GM12874 (cell line): Measurements from ENCODE around the gene CKLF.

Experiments
- CTCF ChIP-seq: IDR thresholded peaks from 2 replicates; pipeline ENCODE4 v1.5.1; 2011; ENCODE audit warnings: low read depth, mild to moderate bottlenecking, control low read depth, low read length, moderate library complexity; ENCODE audit not compliant: insufficient read depth

The CKLF gene

GRCh38 chr16:66516509-66516807, 35.9 kb upstream of the CKLF start:
- no peak for TF ChIP-seq CTCF

- TF ChIP-seq CTCF: no peak
Measured at GRCh38 chr16:66516808-66517585, 35.4 kb upstream of the CKLF start.

- TF ChIP-seq CTCF: no peak
Measured at GRCh38 chr16:66517586-66518263, 34.7 kb upstream of the CKLF start.

- no peak for TF ChIP-seq CTCF
Measured at GRCh38 chr16:66519482-66520373, 32.6 kb upstream of the CKLF start.

- no peak for TF ChIP-seq CTCF
Measured at GRCh38 chr16:66520406-66521170, 31.8 kb upstream of the CKLF start.

- no peak for TF ChIP-seq CTCF
Measured at GRCh38 chr16:66521252-66521713, 31.1 kb upstream of the CKLF start.
